Keratinocyte (primary cell): ENCODE measurements around the gene SMIM12. TPM values are rescaled to one million over a fixed set of nuclear protein-coding genes. Genes with fewer than 3 reads are reported as not detected.

Source experiments
- DNase-seq: peaks from one replicate; pipeline ENCODE4 v3.0.0-alpha.2; 2011; ENCODE audit warnings: low read depth, missing footprints, low spot score
- FAIRE-seq: peaks from 2 replicates; lab custom pipeline; 2011; peaks lifted over from hg19 to GRCh38; lab: Jason Lieb, UNC
- H2AFZ ChIP-seq: 2 replicates; pipeline ENCODE4 v1.6.0; 2012; ENCODE audit warnings: low read length, control low read depth, inconsistent platforms; ENCODE audit not compliant: control insufficient read depth
- H3K27ac ChIP-seq: 2 replicates; pipeline ENCODE4 v1.5.1; 2011; ENCODE audit warnings: low read length; ENCODE audit not compliant: control insufficient read depth, insufficient read depth
- H3K27me3 ChIP-seq: 3 replicates; pipeline ENCODE4 v1.6.0; 2011; ENCODE audit warnings: low read length; ENCODE audit not compliant: control insufficient read depth, insufficient read depth; ENCODE audit errors: extremely low read depth
- H3K36me3 ChIP-seq, 2 experiments: 2 replicates in 1 of 2; 3 replicates in 1 of 2; pipeline ENCODE4 v1.5.1; 2011; ENCODE audit warnings: low read length in 2 of 2, mild to moderate bottlenecking in 1 of 2; ENCODE audit not compliant: control insufficient read depth in 2 of 2, insufficient read depth in 2 of 2; ENCODE audit errors: extremely low read depth in 1 of 2
- H3K4me1 ChIP-seq: 3 replicates; pipeline ENCODE4 v1.5.1; 2011; ENCODE audit warnings: low read length; ENCODE audit not compliant: control insufficient read depth, insufficient read depth; ENCODE audit errors: extremely low read depth
- H3K4me2 ChIP-seq: 3 replicates; pipeline ENCODE4 v1.6.0; 2011; ENCODE audit warnings: low read depth, low read length; ENCODE audit not compliant: control insufficient read depth, insufficient read depth; ENCODE audit errors: extremely low read depth
- H3K4me3 ChIP-seq, 3 experiments: fragments of 200-600 bp in 1 of 3; sonication (generic) in 1 of 3; 2 replicates in 2 of 3; 3 replicates in 1 of 3; pipeline ENCODE4 v1.5.1; 2011 to 2016; ENCODE audit warnings: low read length in 3 of 3, mild to moderate bottlenecking in 3 of 3, control low read depth in 2 of 3, inconsistent platforms in 1 of 3, low read depth in 1 of 3, mixed read lengths in 1 of 3, mixed run types in 1 of 3, moderate library complexity in 1 of 3; ENCODE audit not compliant: control insufficient read depth in 2 of 3, insufficient read depth in 2 of 3; ENCODE audit errors: extremely low read depth in 1 of 3
- H3K79me2 ChIP-seq: 2 replicates; pipeline ENCODE4 v1.6.0; 2012; ENCODE audit warnings: low read length; ENCODE audit not compliant: control insufficient read depth, insufficient read depth
- H3K9ac ChIP-seq: 3 replicates; pipeline ENCODE4 v1.6.0; 2011; ENCODE audit warnings: low read length; ENCODE audit not compliant: control insufficient read depth, insufficient read depth; ENCODE audit errors: extremely low read depth
- H3K9me1 ChIP-seq: 3 replicates; pipeline ENCODE4 v1.6.0; 2011; ENCODE audit warnings: low read length; ENCODE audit not compliant: control insufficient read depth, insufficient read depth; ENCODE audit errors: extremely low read depth
- H3K9me3 ChIP-seq: 2 replicates; pipeline ENCODE4 v1.5.1; 2012; ENCODE audit warnings: low read depth, low read length; ENCODE audit not compliant: control insufficient read depth
- H4K20me1 ChIP-seq: 3 replicates; pipeline ENCODE4 v1.6.0; 2011; ENCODE audit warnings: low read length; ENCODE audit not compliant: control insufficient read depth, insufficient read depth; ENCODE audit errors: extremely low read depth
- EZH2 ChIP-seq: IDR thresholded peaks from one replicate; pipeline ENCODE4 v1.6.1; 2012; ENCODE audit warnings: inconsistent platforms, mild to moderate bottlenecking, low read length, moderate library complexity
- dilution Hi-C: fragments of 300-500 bp; cut with MboI; formaldehyde crosslinking; loops from one replicate; pipeline ENCODE4 v1.7.0; 2020; ENCODE audit warnings: low sequenced_read_pairs; ENCODE audit not compliant: extremely low pct_ligation_motif_present
- polyA plus RNA-seq, 5 experiments: library from polyadenylated mRNA; depleted of rRNA in 3 of 5; stranded (reverse) in 3 of 5; stranded (forward) in 1 of 5; unstranded in 1 of 5; fragments of >200 nt; gene quantifications; 1 replicate in 1 of 5; 2 replicates in 3 of 5; 3 replicates in 1 of 5; pipeline versions ENCODE4 v1.2.1 to v1.2.3, GENCODE V29; 2011 to 2012; ENCODE audit warnings: missing spikeins in 2 of 5, low read depth in 1 of 5, low replicate concordance in 1 of 5
- TF ChIP-seq, protein P1 (sequence below), 3 experiments: IDR thresholded peaks in 1 of 3; conservative IDR thresholded peaks in 1 of 3; optimal IDR thresholded peaks in 1 of 3; 2 replicates in 2 of 3; 3 replicates in 1 of 3; pipeline versions ENCODE3 to v1.5.1; 2011; ENCODE audit warnings: low read length in 3 of 3, mild to moderate bottlenecking in 3 of 3, moderate library complexity in 2 of 3, control low read depth in 1 of 3, inconsistent platforms in 1 of 3; ENCODE audit not compliant: insufficient read depth in 2 of 3; ENCODE audit errors: extremely low read depth in 1 of 3

SMIM12 gene
- polyA plus RNA-seq, 1 donor (not counting 4 experiments of a cell fraction or from before 2014, with no cell fraction given): 51.5 TPM

DNA sequence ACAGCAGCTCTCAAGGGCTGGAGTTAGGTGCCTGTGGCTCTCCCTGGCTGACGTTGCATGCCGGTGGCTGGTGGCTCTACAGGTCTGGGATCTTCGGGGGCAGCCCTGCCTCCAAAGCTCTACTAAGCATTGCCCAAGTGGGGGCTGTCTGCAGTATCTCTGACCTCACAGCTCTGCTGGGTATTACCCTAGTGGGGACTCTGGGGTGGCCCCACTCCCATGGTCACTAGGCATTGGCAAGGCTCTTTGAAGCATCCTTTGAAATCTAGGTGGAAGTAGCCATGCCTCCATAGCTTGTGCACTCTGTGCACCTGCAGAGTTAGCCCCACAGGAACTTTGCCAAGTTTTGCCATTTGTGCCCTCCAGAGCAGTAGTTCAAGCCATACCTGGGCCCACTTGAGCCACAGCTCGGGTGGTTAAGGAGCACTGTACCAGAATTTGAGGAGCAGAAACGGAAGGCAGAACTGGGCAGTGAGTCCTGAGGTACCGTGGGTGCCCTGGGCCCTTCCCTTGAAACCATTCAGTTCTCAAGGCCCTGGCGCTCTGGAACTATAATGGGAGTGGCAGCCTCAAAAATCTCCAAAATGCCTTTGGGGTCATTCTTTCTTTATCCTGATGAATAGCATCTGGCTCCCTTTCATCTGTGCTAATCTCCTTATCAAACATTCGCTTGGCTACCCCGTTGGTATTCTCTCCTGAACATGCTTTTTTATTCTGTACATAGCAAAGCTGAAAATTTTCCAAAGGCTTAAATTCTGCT, 51.3 kb downstream of the SMIM12 start:
- Histone ChIP-seq H3K9ac (no peak overlapping the region), H3K36me3 (no peaks in the 10 kb centered on the region), H3K27me3 (no peaks in the 10 kb centered on the region), H3K9me3 (no peaks in the 10 kb centered on the region), H3K79me2 (no peaks in the 10 kb centered on the region), H3K27ac (no peak overlapping the region), H3K4me2 (no peak overlapping the region), H4K20me1 (no peaks in the 10 kb centered on the region), H2AFZ (no peak overlapping the region), H3K9me1 (no peaks in the 10 kb centered on the region), H3K4me1 (peaks cover 7% of the 10 kb centered on the region), H3K4me3 (no peak overlapping the region)
- dilution Hi-C loops: no loop called here
- FAIRE-seq (no peak), DNase-seq (no peak)
- TF ChIP-seq, protein P1, sequence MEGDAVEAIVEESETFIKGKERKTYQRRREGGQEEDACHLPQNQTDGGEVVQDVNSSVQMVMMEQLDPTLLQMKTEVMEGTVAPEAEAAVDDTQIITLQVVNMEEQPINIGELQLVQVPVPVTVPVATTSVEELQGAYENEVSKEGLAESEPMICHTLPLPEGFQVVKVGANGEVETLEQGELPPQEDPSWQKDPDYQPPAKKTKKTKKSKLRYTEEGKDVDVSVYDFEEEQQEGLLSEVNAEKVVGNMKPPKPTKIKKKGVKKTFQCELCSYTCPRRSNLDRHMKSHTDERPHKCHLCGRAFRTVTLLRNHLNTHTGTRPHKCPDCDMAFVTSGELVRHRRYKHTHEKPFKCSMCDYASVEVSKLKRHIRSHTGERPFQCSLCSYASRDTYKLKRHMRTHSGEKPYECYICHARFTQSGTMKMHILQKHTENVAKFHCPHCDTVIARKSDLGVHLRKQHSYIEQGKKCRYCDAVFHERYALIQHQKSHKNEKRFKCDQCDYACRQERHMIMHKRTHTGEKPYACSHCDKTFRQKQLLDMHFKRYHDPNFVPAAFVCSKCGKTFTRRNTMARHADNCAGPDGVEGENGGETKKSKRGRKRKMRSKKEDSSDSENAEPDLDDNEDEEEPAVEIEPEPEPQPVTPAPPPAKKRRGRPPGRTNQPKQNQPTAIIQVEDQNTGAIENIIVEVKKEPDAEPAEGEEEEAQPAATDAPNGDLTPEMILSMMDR (optimal IDR thresholded peaks at IDR 0.05 in 1 of 3, IDR thresholded peaks at IDR 0.05 in 1 of 3, conservative IDR thresholded peaks at IDR 0.05 in 1 of 3; ENCODE audit: extremely low read depth in 1 of 3, insufficient read depth in 2 of 3, low read length in 3 of 3): no peak
- TF ChIP-seq EZH2: no peak

DNA sequence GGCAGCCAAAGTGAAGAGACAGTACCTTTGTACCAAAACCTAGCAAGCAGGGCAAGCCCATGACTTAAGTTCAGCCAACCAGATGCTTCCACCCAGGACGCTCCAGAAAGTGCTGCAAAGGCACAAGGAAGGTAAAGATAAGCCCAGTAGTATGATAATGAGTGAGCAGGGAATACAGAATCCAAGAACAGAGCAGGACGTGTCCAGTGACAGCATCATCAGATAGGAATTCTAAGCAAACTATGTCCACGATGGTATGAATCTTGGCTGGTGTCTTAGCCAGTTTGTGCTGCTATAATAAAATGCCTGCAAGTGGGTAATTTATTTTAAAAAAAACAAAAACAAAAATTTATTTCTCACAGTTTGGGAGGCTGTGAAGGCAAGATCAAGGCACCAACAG, 53.2 kb downstream of the SMIM12 start:
- Histone ChIP-seq H2AFZ (no peak overlapping the region), H3K9ac (no peak overlapping the region), H3K9me1 (no peaks in the 10 kb centered on the region), H4K20me1 (no peaks in the 10 kb centered on the region), H3K4me2 (no peak overlapping the region), H3K4me3 (no peak overlapping the region), H3K27me3 (no peaks in the 10 kb centered on the region), H3K36me3 (no peaks in the 10 kb centered on the region), H3K79me2 (no peaks in the 10 kb centered on the region), H3K9me3 (no peaks in the 10 kb centered on the region), H3K27ac (no peak overlapping the region), H3K4me1 (peaks cover 7% of the 10 kb centered on the region)
- dilution Hi-C loops: no loop called here
- no peak for TF ChIP-seq EZH2
- TF ChIP-seq, protein P1 (optimal IDR thresholded peaks at IDR 0.05 in 1 of 3, IDR thresholded peaks at IDR 0.05 in 1 of 3, conservative IDR thresholded peaks at IDR 0.05 in 1 of 3; ENCODE audit: extremely low read depth in 1 of 3, insufficient read depth in 2 of 3, low read length in 3 of 3): no peak
- FAIRE-seq: peak; percentile 65
- no peak for DNase-seq
